Measurements from ENCODE around the gene ACSBG1. TPM values are rescaled to one million over a fixed set of nuclear protein-coding genes. Genes with fewer than 3 reads are reported as not detected.

The ACSBG1 gene
- total and polyA plus RNA-seq, 2 of the 8 experiments (the other 6 are each of a cell fraction or from before 2014, with no cell fraction given): 5.4 to 7.1 TPM

GRCh38 chr15:78171864-78172472, 62.4 kb downstream of the ACSBG1 start:
- CTCF ChIA-PET (ENCODE audit: partially characterized antibody): interaction anchor here (0.9 to 19.5 kb wide), 11 partner anchors 8 to 188 kb away, joined by 3 to 285 read pairs (median 5); partner anchors contain the start of gene ACSBG1
- WGBS, 2 experiments (ENCODE audit: extremely low coverage in 1 of 2, insufficient coverage in 1 of 2, insufficient read length in 1 of 2, insufficient replicate concordance in 2 of 2, low coverage in 1 of 2, low lambda C conversion rate in 2 of 2, missing lambda C conversion rate in 1 of 2): 96% methylated on average over 9 of the region's 9 CpGs; no CpG with 5 or more reads in 1 of the 2 experiments
- no peak for TF ChIP-seq MAX (IDR thresholded peaks at IDR 0.05)
- no peak for TF ChIP-seq E2F6 (IDR thresholded peaks at IDR 0.05)
- no peak for TF ChIP-seq CTBP2 (IDR thresholded peaks at IDR 0.05; ENCODE audit: borderline replicate concordance, insufficient read depth, insufficient read length, low read length)
- TF ChIP-seq TAF1 (IDR thresholded peaks at IDR 0.05; ENCODE audit: low read depth, low read length): no peak

More at GRCh38 chr15:78171864-78172472, 62.4 kb downstream of the ACSBG1 start:
- H3K18ac ChIP-seq (ENCODE audit: extremely low read depth, low read length): no peak overlapping the region
- H2BK120ac ChIP-seq (replicated peaks; ENCODE audit: low read depth, low read length): no peak overlapping the region
- H3K79me2 ChIP-seq (ENCODE audit: control insufficient read depth in 1 of 2, insufficient read depth in 2 of 2, low read length in 2 of 2): no peaks in the 10 kb centered on the region
- no peak overlapping the region for H2AK5ac ChIP-seq (ENCODE audit: low read depth, low read length)
- no peak overlapping the region for H2BK5ac ChIP-seq (ENCODE audit: low read depth, low read length)
- no peak overlapping the region for H4K5ac ChIP-seq (ENCODE audit: insufficient read length, low read depth, low read length)
- no peak overlapping the region for H3K23ac ChIP-seq (ENCODE audit: insufficient read length)
- H2BK15ac ChIP-seq (ENCODE audit: low read length): no peak overlapping the region
- H3K4me1 ChIP-seq (replicated peaks in 1 of 4; ENCODE audit: control insufficient read depth in 3 of 4, insufficient read depth in 4 of 4, low read length in 3 of 4): no peaks in the 10 kb centered on the region
- peaks cover 0 to 13% (median 8%) of the 10 kb centered on the region in 4 experiments; a peak in 4 of 8 replicates for H3K36me3 ChIP-seq (ENCODE audit: control insufficient read depth in 2 of 4, insufficient read depth in 4 of 4, low read length in 3 of 4)
- no peak overlapping the region for H3K27ac ChIP-seq (ENCODE audit: low read depth, low read length)
- FAIRE-seq: no peak
- H2BK12ac ChIP-seq (ENCODE audit: low read depth, low read length): no peak overlapping the region
- no peak overlapping the region for H3K4me2 ChIP-seq (ENCODE audit: insufficient read depth in 1 of 2, low read depth in 2 of 2, low read length in 2 of 2)
- no peak overlapping the region for H3K4ac ChIP-seq (replicated peaks; ENCODE audit: insufficient read length, low read depth, low read length)
- peaks cover 2 to 3% of the 10 kb centered on the region in 2 experiments for H4K20me1 ChIP-seq (replicated peaks in 1 of 2; ENCODE audit: control insufficient read depth in 1 of 2, insufficient read depth in 2 of 2, low read length in 2 of 2)
- no peak overlapping the region for H4K8ac ChIP-seq (ENCODE audit: extremely low read depth, insufficient read depth, low read length)
- H4K91ac ChIP-seq (replicated peaks; ENCODE audit: insufficient read length, low read length): no peak overlapping the region
- no peak overlapping the region for H2BK20ac ChIP-seq (ENCODE audit: low read length)
- no peaks in the 10 kb centered on the region for H3K27me3 ChIP-seq (replicated peaks in 1 of 4; ENCODE audit: control insufficient read depth in 3 of 4, extremely low read depth in 1 of 4, insufficient read depth in 3 of 4, low read length in 3 of 4)
- no peak overlapping the region for H3K9ac ChIP-seq (replicated peaks in 1 of 4; ENCODE audit: extremely low read depth in 1 of 4, low read depth in 3 of 4, low read length in 3 of 4)
- no peaks in the 10 kb centered on the region for H3K79me1 ChIP-seq (ENCODE audit: low read depth, low read length)
- H3K23me2 ChIP-seq (ENCODE audit: low read depth, low read length): no peaks in the 10 kb centered on the region
- H2AFZ ChIP-seq (ENCODE audit: low read length): no peak overlapping the region
- POLR2A ChIA-PET (ENCODE audit: partially characterized antibody): interaction anchor here (0.6 kb wide), 1 partner anchor 59 kb away, joined by 6 read pairs; no protein-coding TSS in a partner anchor
- H3K56ac ChIP-seq (replicated peaks; ENCODE audit: insufficient read length, low read depth, low read length): no peak overlapping the region
- no peak overlapping the region for H3K4me3 ChIP-seq (ENCODE audit: extremely low read depth in 1 of 4, insufficient read depth in 2 of 4, low read depth in 3 of 4, low read length in 4 of 4)
- no peak for DNase-seq (ENCODE audit: low read depth in 1 of 2, low spot score in 2 of 2)
- H3K14ac ChIP-seq (ENCODE audit: insufficient read length): no peak overlapping the region
- H3K9me3 ChIP-seq (ENCODE audit: insufficient read depth in 2 of 2, low read depth in 1 of 2, low read length in 1 of 2): no peaks in the 10 kb centered on the region

Data from H1 (cell line).